A549 treated with DMSO at 1 μM for 4 hours (cell line): ENCODE measurements around the gene ATP6V1E1. TPM values are rescaled to one million over a fixed set of nuclear protein-coding genes. Genes with fewer than 3 reads are reported as not detected.

Experiments
- total RNA-seq: library from RNA; stranded (reverse); fragments of 200-300 nt; extraction: Qiagen RNA extraction; gene quantifications from 5 replicates; pipeline ENCODE4 v1.2.3, GENCODE V29; 2022; ENCODE audit warnings: low read depth

ATP6V1E1 gene
- total RNA-seq, result 110 to 126 TPM (median 122 TPM) in 5 replicates

GRCh38 chr22:17628406-17629172 lies at the start of gene ATP6V1E1:
Gene ATP6V1E1 (minus strand): TSS chr22:17628749. CDS start chr22:17628635, 114 bp downstream.

GRCh38 chr22:17638432-17639246 lies 10.1 kb upstream of the ATP6V1E1 start, which contains the start of gene BCL2L13:
Gene BCL2L13 (plus strand): TSS chr22:17638757. CDS start chr22:17655712, 16,955 bp downstream.

GRCh38 chr22:17562906-17563870 lies 65.4 kb downstream of the ATP6V1E1 start, which contains the start of gene SLC25A18:
Gene SLC25A18 (plus strand): TSS chr22:17563498. CDS start chr22:17579945, 16,447 bp downstream.

Other genes with a start within 250 kb of the ATP6V1E1 start
- 0.05 TPM in 1 of 5 replicates, not detected in the others for gene SLC25A18, start 65.3 kb downstream of the ATP6V1E1 start, total RNA-seq
- gene BCL2L13, start 10.0 kb upstream of the ATP6V1E1 start, total RNA-seq, result 32.0 to 39.9 TPM (median 37.8 TPM) in 5 replicates
- 53.3 to 78.7 TPM (median 73.6 TPM) in 5 replicates for gene BID, start 145.7 kb upstream of the ATP6V1E1 start, total RNA-seq